GOT3 (cell line): ENCODE results near the gene AKT3.

ENCODE experiments used
- DNase-seq: peaks from one replicate; lab custom pipeline; 2025; ENCODE audit warnings: mixed read lengths; lab: John Stamatoyannopoulos, UW

The AKT3 gene

GRCh38 chr1:243487036-243487648 is 362.9 kb downstream of the AKT3 start:
- no peak for DNase-seq

- no peak for DNase-seq
Observed at GRCh38 chr1:243483952-243484351, 366.1 kb downstream of the AKT3 start.

DNA sequence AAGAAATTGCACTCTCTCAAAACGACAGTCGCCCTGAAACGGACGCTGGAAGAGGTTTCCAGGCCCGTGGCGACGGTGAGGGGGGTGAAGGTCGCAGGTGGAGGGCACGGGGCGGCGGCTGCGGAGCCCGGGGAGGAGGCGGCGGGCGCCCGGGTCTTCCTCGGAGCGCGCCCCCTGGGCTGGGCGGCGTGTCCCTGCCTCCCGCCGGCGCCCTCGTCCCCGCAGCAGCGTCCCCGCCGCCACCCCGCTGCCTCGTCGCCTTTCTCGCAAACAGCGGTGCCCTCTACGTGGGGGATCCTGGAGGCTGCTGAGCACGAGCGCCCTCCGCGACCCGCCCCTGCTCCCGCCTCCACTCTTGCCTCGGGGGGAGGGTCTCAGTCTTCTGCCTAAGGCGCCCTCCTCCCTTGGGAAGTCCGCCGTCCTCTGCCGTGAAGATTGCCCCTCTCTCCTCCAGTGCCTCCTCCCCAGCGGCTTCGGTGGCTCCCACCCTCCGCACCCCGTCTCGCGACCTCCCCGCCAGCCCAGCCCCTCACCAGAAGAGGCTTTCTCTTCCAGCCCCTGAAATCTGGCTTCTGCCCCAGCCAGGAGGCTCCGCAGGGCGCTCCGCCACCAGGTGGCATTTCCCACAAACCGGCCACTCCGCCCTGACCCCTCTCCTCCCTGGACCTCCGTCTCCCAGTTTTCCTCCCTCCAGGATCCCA is 366.8 kb downstream of the AKT3 start:
- DNase-seq, result no peak

GRCh38 chr1:243482141-243483022 is 367.7 kb downstream of the AKT3 start:
- DNase-seq, result no peak

- no peak for DNase-seq
Observed at GRCh38 chr1:243481101-243481500, 368.9 kb downstream of the AKT3 start.

GRCh38 chr1:243477731-243478290 is 372.2 kb downstream of the AKT3 start:
- no peak for DNase-seq

GRCh38 chr1:243475966-243476365 is 374.1 kb downstream of the AKT3 start:
- no peak for DNase-seq

- no peak for DNase-seq
Observed at GRCh38 chr1:243474906-243475305, 375.1 kb downstream of the AKT3 start.

- no peak for DNase-seq
Observed at GRCh38 chr1:243474136-243474881, 375.7 kb downstream of the AKT3 start.

DNA sequence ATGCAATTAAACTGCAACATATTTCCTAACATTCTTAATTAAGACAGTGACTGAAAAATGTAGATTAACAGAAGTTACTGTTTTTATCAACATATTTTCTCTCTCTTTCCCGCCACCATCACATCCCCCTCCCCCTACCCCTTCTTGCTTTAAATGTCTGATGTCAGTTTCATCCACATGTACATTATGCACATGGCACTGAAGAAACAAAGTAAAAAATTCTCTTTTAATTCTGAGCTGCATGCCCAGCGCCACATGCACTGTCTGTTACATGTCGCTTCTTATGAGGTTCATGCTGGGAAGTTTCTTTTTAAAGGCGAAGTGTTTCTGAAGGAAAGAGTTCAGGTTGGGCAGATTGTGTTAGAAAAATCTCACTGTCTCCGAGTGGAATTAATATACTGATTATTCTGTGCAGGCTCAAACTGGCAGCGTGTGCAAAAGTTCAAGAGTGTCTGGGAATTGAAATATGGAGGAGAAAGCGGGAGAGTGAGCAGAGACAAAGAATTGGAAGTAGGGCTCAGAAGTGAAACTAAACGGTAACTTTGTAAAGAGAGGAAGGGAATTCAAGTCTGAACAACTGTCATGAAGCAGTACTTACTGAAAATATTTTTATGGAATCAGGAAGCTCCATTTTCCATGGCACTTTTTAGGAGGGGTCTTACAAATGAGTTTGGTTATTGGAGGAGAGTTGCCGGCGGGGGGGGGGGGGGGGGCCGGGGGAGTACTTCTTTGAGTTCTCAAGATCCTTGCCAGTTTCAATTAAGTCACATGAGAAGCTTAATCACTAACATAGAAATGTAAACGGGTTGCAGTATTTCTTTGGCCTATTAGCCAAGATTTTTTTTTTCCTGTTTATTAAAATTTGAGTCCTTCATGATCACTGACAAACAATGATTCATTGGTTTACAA is 376.6 kb downstream of the AKT3 start:
- no peak for DNase-seq

DNA sequence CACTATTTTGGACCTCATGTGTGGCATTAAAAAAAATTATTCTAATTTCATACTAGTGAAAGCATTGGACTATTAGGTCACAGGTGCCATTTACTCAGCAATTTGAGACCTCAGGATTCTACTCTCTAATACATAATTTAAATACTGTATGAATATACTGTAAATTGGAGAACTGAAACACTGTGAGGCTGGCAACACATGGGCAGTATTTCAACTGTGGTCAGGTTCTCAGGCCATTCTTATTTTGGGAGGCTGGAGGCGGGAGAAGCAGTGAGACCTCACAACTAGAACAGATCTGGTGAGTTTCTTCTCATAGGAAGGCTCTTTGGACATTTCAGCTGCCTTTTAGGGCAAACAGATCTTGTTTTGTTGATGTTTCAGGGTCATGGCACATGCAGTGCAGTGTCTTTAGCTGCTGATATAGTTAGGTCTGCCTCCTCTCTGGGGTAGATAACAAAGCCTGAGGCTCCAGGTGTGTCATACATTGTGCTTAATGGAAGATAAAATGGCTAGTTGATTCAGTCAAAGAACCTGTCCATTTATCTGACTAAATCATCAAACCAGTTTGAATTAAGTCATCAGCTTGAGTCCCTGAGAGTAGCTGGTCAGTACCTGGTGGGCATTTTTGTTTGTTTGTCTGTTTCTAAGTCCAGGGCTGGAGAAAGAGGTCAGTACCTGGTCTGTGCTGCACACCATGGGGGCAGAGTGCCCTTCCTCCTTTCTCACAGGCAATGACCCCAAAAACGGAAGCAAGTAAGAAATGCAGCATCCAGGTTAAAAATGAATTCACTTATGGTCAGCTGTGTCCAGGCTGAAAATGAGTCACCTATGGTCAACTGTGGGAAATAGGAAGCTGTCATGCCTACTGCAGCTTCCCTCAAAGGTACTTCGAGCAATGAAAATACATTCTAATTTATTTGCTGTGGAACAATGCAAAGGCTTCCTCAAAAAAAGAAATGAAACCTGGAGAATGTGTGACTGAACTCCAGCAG is 378.0 kb downstream of the AKT3 start:
- no peak for DNase-seq

GRCh38 chr1:243471026-243471685 is 378.9 kb downstream of the AKT3 start:
- DNase-seq, result no peak

DNA sequence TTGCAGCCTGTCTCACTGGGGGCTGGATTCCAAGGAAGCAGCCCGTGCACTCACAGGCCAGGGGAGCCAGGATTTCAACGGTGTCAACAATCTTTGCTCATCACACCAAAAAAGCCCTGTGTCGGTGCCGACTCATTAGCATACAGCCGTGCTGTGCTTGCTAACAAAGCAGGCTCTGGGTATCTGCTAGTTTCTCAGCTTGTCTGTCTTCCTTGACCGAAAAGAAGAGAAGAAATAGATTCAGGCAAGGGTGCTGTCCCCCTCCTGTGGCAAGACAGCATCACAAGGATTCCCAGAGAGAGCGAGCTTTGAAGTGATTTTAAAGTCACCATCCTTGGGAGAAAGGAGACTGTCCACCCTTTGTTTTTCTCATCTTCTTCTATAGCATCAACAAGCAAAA is 379.5 kb downstream of the AKT3 start:
- DNase-seq, result no peak

- no peak for DNase-seq
Observed at GRCh38 chr1:243469497-243469896, 380.5 kb downstream of the AKT3 start.

- no peak for DNase-seq
Observed at GRCh38 chr1:243465738-243466137, 384.3 kb downstream of the AKT3 start.

DNA sequence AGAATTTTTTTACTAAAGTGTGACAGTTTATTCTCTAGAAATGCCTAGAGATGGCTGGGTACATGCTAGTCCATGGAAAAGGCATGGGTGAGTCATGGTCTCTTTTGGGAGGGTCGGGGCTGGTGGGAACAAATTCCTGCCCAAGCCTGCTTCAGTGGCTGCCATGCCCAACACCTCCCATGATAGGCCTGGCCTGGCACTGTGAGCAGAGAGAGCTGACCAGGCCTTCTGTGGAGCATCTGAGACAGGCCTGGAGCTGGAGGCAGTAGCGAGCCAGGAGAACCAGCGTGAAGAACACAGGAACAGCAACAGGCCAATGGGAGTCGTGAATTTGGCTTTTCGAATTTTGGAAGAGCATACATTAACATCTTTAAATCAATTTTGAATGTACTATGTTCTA is 385.0 kb downstream of the AKT3 start:
- DNase-seq, result no peak

- no peak for DNase-seq
Observed at GRCh38 chr1:243462929-243463697, 386.9 kb downstream of the AKT3 start.

- DNase-seq, result no peak
Observed at GRCh38 chr1:243461700-243462099, 388.3 kb downstream of the AKT3 start.
